HG02840 (cell line): ENCODE data around the gene THUMPD2.

Source experiments
- ATAC-seq: cut with Tn5 transposase; IDR thresholded peaks from one replicate; pipeline ENCODE4 v1.9.1; 2021; ENCODE audit warnings: mild to moderate bottlenecking, moderate library complexity, moderate number of reproducible peaks; ENCODE audit not compliant: unreplicated experiment, low FRiP score

THUMPD2 gene

DNA sequence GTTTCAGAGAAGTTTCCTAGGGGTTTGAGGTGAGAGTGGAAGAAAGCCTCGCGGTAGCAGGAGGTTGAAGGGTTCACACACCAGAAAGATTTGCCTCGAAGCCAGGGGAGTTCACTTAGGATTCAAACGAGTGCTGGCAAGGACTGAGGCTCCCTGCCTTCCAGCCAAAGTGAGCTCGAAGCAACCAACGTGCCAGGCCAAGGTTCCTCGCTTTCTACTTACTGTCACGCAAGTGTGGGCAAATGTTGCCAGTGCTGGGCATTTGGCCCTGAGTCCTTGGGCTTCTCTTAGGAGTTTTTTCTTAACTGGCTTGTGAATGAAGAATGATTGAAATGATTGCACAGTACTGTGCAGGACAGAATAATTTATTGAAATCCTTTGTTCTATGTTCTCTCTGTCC is 59.7 kb downstream of the THUMPD2 start:
- ATAC-seq = no peak

- ATAC-seq = no peak
Observed at GRCh38 chr2:39718483-39718882, 60.6 kb downstream of the THUMPD2 start.

- ATAC-seq = no peak
Observed at GRCh38 chr2:39717067-39717466, 62.0 kb downstream of the THUMPD2 start.

DNA sequence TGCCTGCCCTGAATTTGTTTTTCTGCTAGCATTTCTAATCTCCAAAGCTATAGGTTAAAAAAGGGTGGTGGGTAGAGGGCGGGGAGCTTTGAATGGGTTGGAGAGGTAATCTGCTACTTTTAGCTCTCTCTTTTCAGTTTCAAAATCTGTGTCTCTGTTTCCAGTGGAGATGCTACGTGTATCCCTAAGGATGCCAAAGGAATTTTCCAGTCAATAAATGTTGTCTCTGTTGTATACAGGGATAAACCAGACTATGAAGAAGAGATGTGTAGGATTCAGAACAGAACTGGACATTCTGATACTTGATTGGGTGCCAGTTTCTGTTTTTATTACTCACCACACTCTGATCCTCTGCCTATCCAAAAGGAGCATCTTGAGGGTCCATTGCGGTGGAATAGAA is 63.2 kb downstream of the THUMPD2 start:
- no peak for ATAC-seq

DNA sequence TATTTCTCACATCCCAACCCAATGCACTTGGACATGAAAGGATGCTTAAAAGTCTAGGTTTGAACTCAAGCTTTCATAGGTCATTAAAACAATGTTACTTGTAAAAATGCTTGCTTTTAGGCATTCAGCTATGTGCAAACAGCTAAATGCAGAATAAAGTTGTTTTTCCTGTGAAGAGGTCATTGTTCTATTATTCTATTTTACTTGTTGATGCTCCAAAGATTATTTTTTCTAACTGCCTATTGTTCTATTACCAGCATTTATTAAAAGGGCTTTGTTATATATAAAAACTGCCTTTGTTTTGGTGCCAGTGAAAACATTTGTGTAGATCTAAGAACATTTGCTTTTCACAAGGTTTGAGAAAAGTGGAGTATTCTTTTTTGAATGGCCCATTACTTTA is 64.0 kb downstream of the THUMPD2 start:
- ATAC-seq = no peak

GRCh38 chr2:39712953-39713352 is 66.1 kb downstream of the THUMPD2 start:
- ATAC-seq = no peak

DNA sequence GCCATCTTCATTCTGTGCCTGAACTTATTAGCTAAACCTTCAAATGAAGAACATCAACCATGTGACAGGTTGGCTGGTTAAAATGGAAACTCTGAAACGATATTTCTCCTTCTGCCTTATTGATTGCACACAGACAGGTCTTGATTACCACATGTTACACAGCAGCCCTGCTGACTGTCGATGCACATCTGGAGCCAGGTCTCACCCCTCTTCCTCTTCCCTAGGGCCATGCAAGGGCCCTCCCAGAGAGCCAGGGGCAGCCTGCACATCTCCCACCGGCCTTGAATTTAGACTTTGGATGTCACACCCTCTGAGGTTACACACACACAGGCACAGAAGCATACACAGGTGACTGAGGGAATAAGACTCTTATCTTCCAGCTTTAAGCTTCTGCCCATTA is 68.3 kb downstream of the THUMPD2 start:
- ATAC-seq = no peak

DNA sequence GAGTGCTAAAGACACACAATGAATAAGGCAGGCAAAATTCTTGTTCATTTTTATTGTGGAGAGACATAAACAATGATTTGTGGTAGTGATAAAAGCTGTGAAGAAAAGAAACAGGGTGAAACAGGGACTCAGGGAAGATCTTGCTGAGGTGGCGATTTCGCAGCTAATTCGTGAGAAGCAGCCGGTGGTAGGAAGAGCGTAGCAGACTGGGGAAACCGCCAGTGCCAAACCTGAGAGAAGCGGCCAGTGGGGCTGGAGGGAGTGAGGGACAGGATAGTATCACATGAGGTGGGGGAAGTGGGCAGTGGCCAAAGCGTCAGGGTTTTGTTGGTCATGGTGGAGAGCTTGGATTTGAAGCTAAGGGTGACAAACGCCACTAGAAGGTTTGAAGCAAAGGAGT is 71.1 kb downstream of the THUMPD2 start:
- ATAC-seq = no peak

DNA sequence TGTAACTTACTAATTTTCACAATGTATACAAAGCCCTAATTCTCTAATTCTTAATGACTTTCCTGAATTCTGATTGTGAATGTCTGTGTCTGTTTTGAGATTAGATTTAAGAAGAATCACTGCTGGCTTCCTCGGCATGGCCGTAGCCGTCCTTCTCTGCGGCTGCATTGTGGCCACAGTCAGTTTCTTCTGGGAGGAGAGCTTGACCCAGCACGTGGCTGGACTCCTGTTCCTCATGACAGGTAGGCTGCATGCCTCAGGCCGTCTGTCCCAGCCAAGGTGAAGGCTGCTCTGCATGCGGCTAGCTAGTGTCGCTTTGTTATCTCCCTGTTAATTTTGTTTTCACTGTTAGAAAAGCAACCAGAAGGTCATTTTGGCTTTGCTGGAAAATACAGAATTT is 72.1 kb downstream of the THUMPD2 start:
- no peak for ATAC-seq

- no peak for ATAC-seq
Observed at GRCh38 chr2:39706312-39706711, 72.7 kb downstream of the THUMPD2 start.

DNA sequence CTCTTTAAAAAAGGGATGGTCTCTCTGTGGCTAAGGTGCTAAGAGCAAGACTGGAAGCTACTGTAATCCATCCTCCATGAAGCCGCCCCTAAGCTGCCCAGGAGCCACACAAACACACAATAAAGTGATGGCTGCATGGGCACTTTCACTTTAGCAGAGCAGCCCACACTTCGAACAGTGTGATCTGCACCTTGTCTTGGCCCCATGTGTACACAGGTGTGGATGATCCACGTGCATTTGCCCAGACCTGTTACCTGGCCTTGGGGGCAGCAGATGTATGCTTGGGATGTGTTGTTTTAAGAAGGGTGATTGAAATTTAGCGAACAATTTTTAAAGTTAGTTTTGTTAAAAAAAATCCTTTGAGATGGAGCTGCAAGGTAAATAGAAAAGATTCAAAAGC is 73.4 kb downstream of the THUMPD2 start:
- no peak for ATAC-seq

DNA sequence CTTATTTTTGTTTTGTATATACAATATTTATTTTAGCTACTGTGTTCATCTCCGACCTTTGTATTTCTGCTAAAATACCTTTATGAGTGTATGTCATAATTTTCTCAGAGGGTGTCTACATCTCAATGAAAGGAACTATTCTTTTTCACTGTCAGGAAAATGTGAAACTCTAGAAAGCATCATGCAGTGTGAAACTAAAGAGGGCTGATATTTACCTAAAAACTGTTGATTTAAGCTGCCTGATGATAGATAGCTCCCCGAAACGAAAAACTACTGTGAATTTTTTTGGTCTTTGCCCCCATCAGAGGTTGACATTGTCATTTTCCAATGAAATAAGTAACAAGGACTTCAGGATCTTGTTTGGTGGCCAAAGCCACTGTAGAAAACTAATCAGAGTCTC is 74.5 kb downstream of the THUMPD2 start:
- ATAC-seq = no peak

- no peak for ATAC-seq
Observed at GRCh38 chr2:39703181-39703872, 75.7 kb downstream of the THUMPD2 start.

DNA sequence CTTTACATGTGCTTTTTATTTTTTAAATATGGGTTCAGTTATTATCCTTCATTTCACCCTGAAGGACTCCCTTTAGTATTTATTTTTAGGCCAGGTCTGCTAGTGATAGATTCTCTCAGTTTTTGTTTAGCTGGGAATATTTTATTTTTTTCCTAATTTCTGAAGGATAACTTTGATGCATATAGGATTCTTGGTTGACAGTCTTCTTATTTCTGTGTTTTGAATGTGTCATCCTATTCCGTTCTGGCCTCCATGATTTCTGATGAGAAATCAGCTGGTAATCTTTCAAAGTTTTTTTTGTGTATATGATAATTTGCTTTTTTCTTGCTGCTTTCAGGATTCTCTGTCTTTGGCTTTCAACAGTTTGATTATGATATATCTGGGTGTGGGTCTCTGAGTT is 77.9 kb downstream of the THUMPD2 start:
- no peak for ATAC-seq

- ATAC-seq = no peak
Observed at GRCh38 chr2:39697454-39697853, 81.6 kb downstream of the THUMPD2 start.

GRCh38 chr2:39696838-39697237 is 82.2 kb downstream of the THUMPD2 start:
- ATAC-seq = no peak

DNA sequence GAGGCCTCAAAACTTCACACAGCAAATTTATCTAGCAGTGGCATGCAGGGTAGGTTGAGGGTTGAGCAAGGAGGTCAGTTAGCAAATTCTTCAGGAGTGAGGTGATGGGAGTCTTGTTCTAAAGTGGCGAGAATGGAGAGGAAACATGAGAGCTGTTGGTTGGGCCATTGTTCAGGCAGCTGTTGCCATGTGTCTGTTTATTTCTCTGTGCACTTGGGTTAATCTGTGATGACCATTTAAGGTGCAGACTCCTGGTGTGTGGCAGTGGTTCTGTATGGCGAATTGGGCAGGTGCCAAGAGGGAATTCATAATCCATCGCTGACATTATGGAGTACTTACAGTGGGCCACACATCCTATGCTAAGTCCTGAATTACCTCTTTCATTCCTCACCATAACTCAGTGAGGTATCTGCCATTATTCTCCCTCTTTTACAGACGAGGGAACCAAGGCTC is 82.9 kb downstream of the THUMPD2 start:
- ATAC-seq = no peak

GRCh38 chr2:39693245-39693644 is 85.8 kb downstream of the THUMPD2 start:
- no peak for ATAC-seq

- ATAC-seq = no peak
Observed at GRCh38 chr2:39689876-39690275, 89.2 kb downstream of the THUMPD2 start.

DNA sequence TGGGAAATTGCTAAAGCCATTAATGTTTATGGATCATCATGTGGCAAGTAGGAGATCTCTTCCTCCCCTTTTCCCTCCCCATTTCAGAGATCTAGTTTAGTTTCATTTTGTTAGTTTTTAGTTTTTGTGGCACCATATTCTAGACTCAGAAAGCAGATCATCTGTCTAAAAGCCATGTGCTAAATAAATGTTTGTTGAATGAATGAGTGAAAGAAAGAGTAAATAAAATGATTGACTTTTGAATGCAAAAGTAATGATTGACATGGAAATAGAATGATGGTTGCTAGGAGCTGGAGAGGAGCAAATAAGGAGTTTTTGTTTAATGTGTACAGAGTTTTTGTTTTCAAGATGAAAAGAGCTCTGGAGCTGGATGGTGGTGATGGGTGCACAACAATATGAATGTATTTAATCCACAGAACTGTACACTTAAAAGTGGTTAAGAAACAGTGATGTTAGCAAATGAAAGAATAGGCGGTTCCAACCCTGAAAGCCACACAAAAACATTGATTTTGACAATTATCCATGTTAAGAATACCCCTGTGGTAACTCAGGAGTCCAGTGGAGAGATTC is 89.7 kb downstream of the THUMPD2 start:
- ATAC-seq = no peak

GRCh38 chr2:39688181-39688580 is 90.9 kb downstream of the THUMPD2 start:
- ATAC-seq = no peak

- no peak for ATAC-seq
Observed at GRCh38 chr2:39686456-39686855, 92.6 kb downstream of the THUMPD2 start.
